HG03066 (cell line): Measurements from ENCODE around the gene NOB1.
A peak's percentile ranks its signal among the peaks of the same experiment; 100 is the strongest.
"Not testable (repeated sequence)": the region's sequence is repeated elsewhere in the genome, so short reads cannot be mapped to it uniquely, and the experiment has no call there.

Experiments used
- ATAC-seq: cut with Tn5 transposase; IDR thresholded peaks from one replicate; pipeline ENCODE4 v1.9.1; 2021; ENCODE audit warnings: low read depth; ENCODE audit not compliant: unreplicated experiment

NOB1 gene

GRCh38 chr16:69761983-69762813 lies 7.5 kb upstream of the NOB1 start, which contains the start of gene WWP2:
TSS of gene WWP2 (plus strand) at chr16:69762332. CDS start at chr16:69787011, 24,679 bp downstream.
- ATAC-seq: peak; percentile 78

- not testable (repeated sequence) for ATAC-seq
These were observed 2.6 kb upstream of the NOB1 start for GRCh38 chr16:69757375-69757774.

DNA sequence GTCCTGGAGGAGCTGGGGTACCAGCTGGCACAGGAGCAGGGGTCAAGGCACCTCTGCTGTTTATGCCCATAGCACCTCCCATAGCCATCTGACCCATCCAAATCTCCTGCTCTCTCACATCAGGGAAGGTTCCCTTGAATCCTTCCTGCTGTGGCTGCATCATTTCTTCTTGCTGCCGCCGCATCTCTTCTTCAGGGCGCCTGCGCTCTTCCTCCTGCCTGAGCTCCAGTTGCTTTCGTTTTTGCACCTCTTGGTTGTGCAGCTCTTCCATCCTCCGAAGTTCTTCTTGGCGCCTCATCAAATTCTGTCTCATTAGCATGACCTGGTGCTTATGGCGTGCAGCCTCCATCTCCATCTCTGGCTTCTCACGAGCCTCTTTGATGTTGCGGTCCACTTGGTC lies 2.0 kb upstream of the NOB1 start:
- ATAC-seq: no peak

- no peak for ATAC-seq
These were observed 620 bp downstream of the NOB1 start for GRCh38 chr16:69754143-69754468.

- no peak for ATAC-seq
These were observed 5.9 kb downstream of the NOB1 start for GRCh38 chr16:69748694-69749345.

DNA sequence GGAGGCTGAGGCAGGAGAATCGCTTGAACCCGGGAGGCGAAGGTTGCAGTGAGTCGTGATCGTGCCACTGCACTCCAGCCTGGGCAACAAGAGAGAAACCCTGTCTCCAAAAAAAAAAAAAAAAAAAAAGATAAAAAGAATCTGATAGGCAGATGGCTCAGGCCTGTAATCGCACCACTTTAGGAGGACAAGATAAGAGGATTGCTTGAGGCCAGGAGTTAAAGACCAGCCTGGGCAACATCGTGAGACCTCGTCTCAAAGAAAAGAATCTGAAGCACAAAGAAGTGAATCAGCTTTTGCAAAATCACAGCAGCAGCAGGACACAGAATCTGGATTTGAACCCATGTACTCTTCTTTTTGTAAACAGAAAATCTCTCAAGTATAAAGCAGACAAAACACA lies 7.6 kb downstream of the NOB1 start:
- ATAC-seq: no peak

GRCh38 chr16:69745959-69746358 lies 8.8 kb downstream of the NOB1 start:
- ATAC-seq: no peak

DNA sequence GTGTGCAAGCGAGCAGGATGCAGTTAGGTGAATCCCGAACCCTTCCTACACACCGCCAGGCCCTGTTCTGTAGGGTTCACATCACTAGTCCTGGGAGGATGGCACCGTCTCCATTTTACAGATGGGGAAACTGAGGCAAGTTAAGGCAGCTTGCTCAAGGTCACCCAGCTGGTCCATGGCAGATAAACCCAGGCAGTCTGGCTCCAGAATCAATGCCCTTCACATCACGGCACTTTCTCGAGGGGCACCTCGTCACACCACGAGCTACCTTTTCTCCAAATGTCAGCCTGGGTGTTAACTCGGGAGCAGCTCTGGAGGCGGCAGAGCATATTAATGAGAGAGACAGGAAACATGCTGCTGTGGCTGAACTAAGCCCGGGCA lies 9.5 kb downstream of the NOB1 start:
- ATAC-seq: no peak

DNA sequence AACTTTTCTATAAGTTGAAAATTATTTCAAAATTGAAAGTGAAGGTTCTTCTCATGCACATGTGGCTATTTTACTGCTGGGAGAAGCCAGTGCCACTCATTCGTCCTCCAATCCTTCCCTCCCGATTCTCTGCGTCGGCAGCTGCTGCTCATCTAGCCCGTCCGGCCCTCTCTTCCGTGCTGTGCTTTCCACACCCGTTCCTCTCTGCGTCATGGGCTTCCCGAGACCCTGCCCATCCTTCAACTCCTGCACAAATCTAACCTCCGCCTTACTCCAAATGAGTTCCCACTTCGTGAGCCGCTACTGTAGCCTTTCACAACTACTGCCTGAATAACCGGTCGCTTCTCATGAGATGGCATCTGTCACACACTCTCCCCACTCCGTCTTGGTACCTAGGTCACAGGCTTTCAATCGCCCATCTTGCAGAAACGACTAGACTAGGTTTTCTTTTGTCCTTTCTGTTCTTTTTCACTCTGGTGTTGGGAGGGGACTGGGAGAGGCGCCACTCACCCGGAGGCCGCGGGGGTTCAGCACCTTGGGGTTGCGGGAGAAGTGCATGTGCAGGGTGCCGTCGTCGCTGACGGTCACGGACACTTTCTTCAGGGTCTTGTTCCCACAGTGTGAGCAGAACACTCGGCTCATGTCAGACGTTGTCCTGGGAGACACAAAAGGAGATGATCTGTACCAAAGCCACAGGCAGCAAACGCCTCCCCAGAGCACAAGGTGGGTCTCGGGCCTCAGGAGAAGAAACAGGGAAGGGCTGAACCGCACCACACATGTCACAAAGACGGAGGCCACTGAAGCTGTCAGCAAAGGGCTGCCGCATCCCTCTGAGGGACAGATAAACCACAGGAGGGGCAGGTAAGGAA lies 10.1 kb downstream of the NOB1 start:
- no peak for ATAC-seq

GRCh38 chr16:69741951-69742904 lies 12.5 kb downstream of the NOB1 start:
- ATAC-seq: no peak

GRCh38 chr16:69741519-69741918 lies 13.2 kb downstream of the NOB1 start:
- ATAC-seq: no peak

- no peak for ATAC-seq
These were observed 22.6 kb downstream of the NOB1 start for GRCh38 chr16:69732101-69732500.

GRCh38 chr16:69731280-69731679 lies 23.4 kb downstream of the NOB1 start:
- not testable (repeated sequence) for ATAC-seq

- not testable (repeated sequence) for ATAC-seq
These were observed 25.7 kb downstream of the NOB1 start for GRCh38 chr16:69729030-69729429.

DNA sequence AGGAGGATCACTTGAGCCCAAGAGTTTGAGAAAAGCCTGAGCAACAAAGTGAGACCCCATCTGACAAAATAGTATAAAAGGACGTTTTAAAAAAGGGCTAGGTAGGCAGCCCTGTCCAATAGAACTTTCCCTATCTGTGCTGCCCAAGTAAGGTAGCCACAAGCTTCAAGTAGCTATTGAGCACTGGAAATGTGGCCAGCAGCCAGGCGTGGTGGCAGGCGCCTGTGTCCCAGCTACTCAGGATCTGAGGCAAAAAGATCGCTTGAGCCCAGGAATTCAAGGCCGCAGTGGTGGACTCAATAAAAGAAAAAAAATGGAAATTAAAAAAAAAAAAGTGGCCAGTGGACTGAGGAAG lies 26.8 kb downstream of the NOB1 start:
- ATAC-seq: no peak

- ATAC-seq: peak; percentile 97
These were observed 28.2 kb downstream of the NOB1 start, which contains the start of gene NQO1 for GRCh38 chr16:69726313-69727060. TSS of gene NQO1 (minus strand) at chr16:69726560. CDS start at chr16:69726439, 121 bp downstream.

DNA sequence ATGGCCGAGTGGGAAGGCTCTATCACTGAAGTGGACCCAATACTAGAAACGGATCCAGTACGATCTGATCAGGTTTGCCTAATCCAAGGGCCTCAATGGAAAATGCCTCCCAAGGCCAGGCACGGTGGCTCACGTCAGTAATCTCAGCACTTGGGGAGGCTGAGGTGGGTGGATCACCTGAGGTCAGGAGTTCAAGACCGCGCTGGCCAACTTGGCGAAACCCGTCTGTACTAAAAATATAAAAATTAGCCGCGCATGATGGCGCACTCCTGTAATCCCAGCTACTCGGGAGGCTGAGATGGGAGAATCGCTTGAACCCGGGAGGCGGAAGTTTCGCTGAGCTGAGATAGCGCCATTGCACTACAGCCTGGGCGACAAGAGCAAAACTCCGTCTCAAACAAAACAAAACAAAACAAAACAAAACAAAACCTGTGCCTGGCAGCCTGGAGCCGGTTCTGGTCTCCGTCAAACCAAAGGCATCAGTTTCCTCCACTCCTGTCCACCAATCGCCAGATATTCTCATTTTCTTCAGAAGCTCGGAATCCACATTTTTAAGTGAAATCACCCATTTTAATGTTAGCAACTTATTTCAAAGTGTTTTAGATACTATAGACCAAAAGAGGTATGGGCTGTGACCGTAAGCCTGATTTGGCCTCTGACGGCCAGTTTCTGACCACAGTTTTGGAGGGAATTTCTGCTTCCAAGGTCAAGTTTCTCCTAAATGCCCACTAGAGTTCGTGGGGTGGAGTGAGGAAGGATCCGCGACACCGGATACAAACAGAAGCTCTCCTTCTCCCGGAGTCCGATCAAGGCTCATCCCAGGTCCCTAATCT lies 29.0 kb downstream of the NOB1 start:
- no peak for ATAC-seq

DNA sequence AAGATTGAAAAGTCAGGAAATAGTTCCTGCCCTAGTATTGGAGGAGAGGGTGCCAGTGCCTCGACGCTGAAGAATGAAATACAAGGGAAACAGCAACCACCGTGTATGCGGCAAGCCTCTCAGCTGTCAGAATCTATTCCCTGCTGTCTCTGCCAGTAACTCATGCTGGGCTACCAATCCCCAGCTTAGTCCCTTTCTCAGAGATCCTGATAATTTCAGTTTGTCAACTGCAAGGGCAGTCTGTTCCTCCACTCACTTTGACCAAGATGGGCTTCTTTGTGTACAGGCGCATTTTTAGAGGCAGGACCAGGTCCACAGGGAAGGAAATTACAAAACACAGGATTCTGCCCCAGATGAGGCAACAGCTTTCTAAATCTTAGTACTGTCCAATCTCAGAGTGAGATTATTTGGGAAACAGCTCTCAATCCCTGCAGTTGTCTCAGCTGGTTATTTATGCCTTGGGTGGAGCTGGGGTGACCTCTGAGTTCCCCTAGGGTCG lies 29.7 kb downstream of the NOB1 start:
- ATAC-seq: no peak
